HG03064 (cell line): ENCODE data around the gene CTNNA2.

Source experiments
- ATAC-seq: cut with Tn5 transposase; IDR thresholded peaks from one replicate; pipeline ENCODE4 v1.9.1; 2021; ENCODE audit warnings: low read depth; ENCODE audit not compliant: unreplicated experiment

The CTNNA2 gene

GRCh38 chr2:79611448-79612016 is 98.7 kb downstream of the CTNNA2 start:
- no peak for ATAC-seq

GRCh38 chr2:79612999-79613398 is 100.1 kb downstream of the CTNNA2 start:
- ATAC-seq = no peak

- ATAC-seq = no peak
Measured at GRCh38 chr2:79619442-79619841, 106.6 kb downstream of the CTNNA2 start.

GRCh38 chr2:79619976-79620375 is 107.1 kb downstream of the CTNNA2 start:
- ATAC-seq = no peak

GRCh38 chr2:79620679-79621078 is 107.8 kb downstream of the CTNNA2 start:
- ATAC-seq = no peak

- no peak for ATAC-seq
Measured at GRCh38 chr2:79621252-79621651, 108.4 kb downstream of the CTNNA2 start.

GRCh38 chr2:79621755-79622154 is 108.9 kb downstream of the CTNNA2 start:
- ATAC-seq = no peak

- ATAC-seq = no peak
Measured at GRCh38 chr2:79622508-79622907, 109.7 kb downstream of the CTNNA2 start.

GRCh38 chr2:79627237-79627636 is 114.4 kb downstream of the CTNNA2 start:
- no peak for ATAC-seq

- ATAC-seq = no peak
Measured at GRCh38 chr2:79630060-79630459, 117.2 kb downstream of the CTNNA2 start.

- no peak for ATAC-seq
Measured at GRCh38 chr2:79630972-79631557, 118.2 kb downstream of the CTNNA2 start.

- ATAC-seq = no peak
Measured at GRCh38 chr2:79638410-79638809, 125.6 kb downstream of the CTNNA2 start.

- no peak for ATAC-seq
Measured at GRCh38 chr2:79638954-79639353, 126.1 kb downstream of the CTNNA2 start.

- ATAC-seq = no peak
Measured at GRCh38 chr2:79640001-79640400, 127.2 kb downstream of the CTNNA2 start.

GRCh38 chr2:79649531-79649930 is 136.7 kb downstream of the CTNNA2 start:
- no peak for ATAC-seq

- ATAC-seq = no peak
Measured at GRCh38 chr2:79660557-79660956, 147.7 kb downstream of the CTNNA2 start.

GRCh38 chr2:79665091-79665490 is 152.2 kb downstream of the CTNNA2 start:
- ATAC-seq = no peak

- no peak for ATAC-seq
Measured at GRCh38 chr2:79666430-79666829, 153.6 kb downstream of the CTNNA2 start.

GRCh38 chr2:79669714-79670113 is 156.9 kb downstream of the CTNNA2 start:
- ATAC-seq = no peak

- no peak for ATAC-seq
Measured at GRCh38 chr2:79670198-79670597, 157.3 kb downstream of the CTNNA2 start.

GRCh38 chr2:79686884-79687283 is 174.0 kb downstream of the CTNNA2 start:
- ATAC-seq = no peak

GRCh38 chr2:79695248-79695647 is 182.4 kb downstream of the CTNNA2 start:
- ATAC-seq = no peak

GRCh38 chr2:79697200-79697599 is 184.3 kb downstream of the CTNNA2 start:
- no peak for ATAC-seq
